Peyer's patch (tissue), 4 donors: ENCODE measurements around the gene ROBO3.

ENCODE experiments used
- CTCF ChIP-seq, 6 experiments: fragments of 450-650 bp in 4 of 6; fragments of 200-600 bp in 2 of 6; sonication (generic) in 1 of 6; IDR thresholded peaks; one replicate each; pipeline ENCODE4 v1.5.1; 2017 to 2019; ENCODE audit warnings: antibody characterized with exemption in 6 of 6, mild to moderate bottlenecking in 3 of 6, moderate library complexity in 1 of 6
- POLR2A ChIP-seq, 2 donors: fragments of 450-650 bp; IDR thresholded peaks; one replicate each; pipeline ENCODE4 v1.5.1; 2017; ENCODE audit warnings: antibody characterized with exemption in 2 of 2, mild to moderate bottlenecking in 2 of 2, moderate library complexity in 2 of 2

GRCh38 chr11:124893781-124894401, 28.7 kb downstream of the ROBO3 start:
- TF ChIP-seq CTCF (IDR thresholded peaks at IDR 0.05) (no peak), POLR2A (IDR thresholded peaks at IDR 0.05) (no peak)
